ENCODE measurements around the gene SLC20A1. TPM values are rescaled to one million over a fixed set of nuclear protein-coding genes. Genes with fewer than 3 reads are reported as not detected.
"Not testable (repeated sequence)": the region's sequence is repeated elsewhere in the genome, so short reads cannot be mapped to it uniquely, and the experiment has no call there.

The SLC20A1 gene
- total RNA-seq, 1 experiment from 2014 or later, result 123 TPM

DNA sequence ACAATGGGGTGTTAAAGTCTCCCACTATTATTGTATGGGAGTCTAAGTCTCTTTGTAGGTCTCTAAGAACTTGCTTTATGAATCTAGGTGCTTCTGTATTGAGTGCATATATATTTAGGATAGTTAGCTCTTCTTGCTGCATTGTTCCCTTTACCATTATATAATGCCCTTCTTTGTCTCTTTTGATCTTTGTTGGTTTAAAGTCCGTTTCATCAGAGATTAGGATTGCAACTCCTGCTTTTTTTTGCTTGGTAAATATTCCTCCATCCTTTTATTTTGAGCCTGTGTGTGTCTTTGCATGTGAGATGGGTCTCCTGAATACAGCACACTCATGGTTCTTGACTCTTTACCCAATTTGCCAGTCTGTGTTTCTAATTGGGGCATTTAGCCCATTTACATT, 33.5 kb upstream of the SLC20A1 start:
- H2BK20ac ChIP-seq (ENCODE audit: low read depth, low read length, poor library complexity, severe bottlenecking); H3K79me1 ChIP-seq (ENCODE audit: insufficient read depth, low read depth, low read length, poor library complexity, severe bottlenecking); H3K79me2 ChIP-seq (ENCODE audit: insufficient read depth, low read length); H2AFZ ChIP-seq (ENCODE audit: low read length); H3K4me1 ChIP-seq (ENCODE audit: insufficient read depth, low read length); H3K27me3 ChIP-seq (ENCODE audit: insufficient read depth, low read length); H4K20me1 ChIP-seq (ENCODE audit: control insufficient read depth, insufficient read depth, insufficient read length); H3K56ac ChIP-seq (ENCODE audit: insufficient read length, low read depth, low read length); H3K23ac ChIP-seq (ENCODE audit: insufficient read length, low read depth, low read length); H3T11ph ChIP-seq (ENCODE audit: low read length); H3K4ac ChIP-seq (ENCODE audit: low read depth, low read length); H2BK120ac ChIP-seq (ENCODE audit: low read depth, low read length, poor library complexity, severe bottlenecking); H3K27ac ChIP-seq (ENCODE audit: insufficient read length, low read depth, low read length); H3K14ac ChIP-seq (ENCODE audit: insufficient read depth, low read length); H3K36me3 Mint-ChIP-seq (ENCODE audit: insufficient read depth in 1 of 3, low read depth in 3 of 3); H4K91ac ChIP-seq (ENCODE audit: insufficient read length, low read depth, low read length); H3K4me3 Mint-ChIP-seq; H2AK5ac ChIP-seq (ENCODE audit: insufficient read length, low read length); H4K8ac ChIP-seq (replicated peaks; ENCODE audit: insufficient read length, low read depth, low read length); H3K27ac Mint-ChIP-seq; H2BK12ac ChIP-seq (ENCODE audit: insufficient read length, low read depth, low read length); H2BK5ac ChIP-seq (ENCODE audit: insufficient read length, low read length); H4K5ac ChIP-seq (ENCODE audit: insufficient read length, low read depth, low read length); H3K4me2 ChIP-seq (ENCODE audit: insufficient read depth, insufficient read length, low read length); H3K9me3 ChIP-seq (ENCODE audit: control insufficient read depth, low read depth, low read length); H2BK15ac ChIP-seq (ENCODE audit: low read depth, low read length); H3K18ac ChIP-seq (ENCODE audit: insufficient read length, low read depth, low read length); DNase-seq; H3K9ac ChIP-seq (ENCODE audit: extremely low read depth, insufficient read length, low read length); H3K23me2 ChIP-seq (ENCODE audit: insufficient read length, low read depth, low read length, poor library complexity, severe bottlenecking): not testable (repeated sequence)
- peaks cover 11% of the 10 kb centered on the region; the same call in 1 of the 2 replicates for H3K27me3 Mint-ChIP-seq (ENCODE audit: low read depth)
- H3K4me1 Mint-ChIP-seq, result peaks cover 18 to 22% of the 10 kb centered on the region in 2 experiments
- no CpG with 5 or more reads among the region's 1 CpG for WGBS (ENCODE audit: extremely low coverage, insufficient read length, low lambda C conversion rate)
- H3K9me3 Mint-ChIP-seq, result peaks cover 14 to 19% of the 10 kb centered on the region in 2 experiments; a peak in 3 of 5 replicates

All from H9 (cell line).